Lung (tissue), 10 donors: Measurements from ENCODE around the gene SULT1A4. TPM values are rescaled to one million over a fixed set of nuclear protein-coding genes. Genes with fewer than 3 reads are reported as not detected.
"Not testable (repeated sequence)": the region's sequence is repeated elsewhere in the genome, so short reads cannot be mapped to it uniquely, and the experiment has no call there.

ENCODE experiments used
- ATAC-seq: fragments of 200-7000 bp; cut with Tn5 transposase; one replicate; pipeline ENCODE4 v1.9.1; 2020; ENCODE audit warnings: moderate number of reproducible peaks; ENCODE audit not compliant: insufficient read depth, low FRiP score
- DNase-seq, 3 donors: peaks; one replicate each; pipeline ENCODE4 v3.0.0-alpha.2; 2013 to 2017
- H3K27ac ChIP-seq, 2 donors: one replicate each; pipeline ENCODE4 v1.5.1; 2013; ENCODE audit warnings: mild to moderate bottlenecking in 2 of 2, moderate library complexity in 2 of 2, control low read depth in 1 of 2, inconsistent platforms in 1 of 2, low read depth in 1 of 2, low read length in 1 of 2
- H3K27me3 ChIP-seq, 3 donors: one replicate each; pipeline ENCODE4 v1.5.1; 2013; ENCODE audit warnings: low read length in 2 of 3; ENCODE audit not compliant: control insufficient read depth in 3 of 3, insufficient read depth in 3 of 3
- H3K36me3 ChIP-seq, 4 donors: one replicate each; pipeline ENCODE4 v1.5.1; 2013; ENCODE audit warnings: low read length in 4 of 4, mild to moderate bottlenecking in 1 of 4, moderate library complexity in 1 of 4; ENCODE audit not compliant: control insufficient read depth in 4 of 4, insufficient read depth in 4 of 4
- H3K4me1 ChIP-seq, 5 donors: one replicate each; pipeline ENCODE4 v1.5.1; 2013; ENCODE audit warnings: low read length in 5 of 5, mild to moderate bottlenecking in 2 of 5, moderate library complexity in 1 of 5; ENCODE audit not compliant: control insufficient read depth in 5 of 5, insufficient read depth in 5 of 5
- H3K4me3 ChIP-seq: one replicate; pipeline ENCODE4 v1.5.1; 2013; ENCODE audit warnings: mild to moderate bottlenecking, control low read depth, moderate library complexity
- H3K9ac ChIP-seq, 2 donors: one replicate each; pipeline ENCODE4 v1.5.1; 2013; ENCODE audit warnings: low read length in 2 of 2, control low read depth in 1 of 2; ENCODE audit not compliant: insufficient read depth in 1 of 2
- H3K9me3 ChIP-seq, 4 donors: one replicate each; pipeline ENCODE4 v1.5.1; 2013; ENCODE audit warnings: low read length in 3 of 4, mild to moderate bottlenecking in 1 of 4, moderate library complexity in 1 of 4; ENCODE audit not compliant: control insufficient read depth in 4 of 4, insufficient read depth in 3 of 4
- WGBS, 2 donors: extraction: QIAGEN DNeasy Blood & Tissue Kit; methylation state at CpG; one replicate each; pipeline ENCODE4 v1.1.7; 2013; 5-methylcytosine and 5-hydroxymethylcytosine counted together
- polyA plus RNA-seq, 2 donors: library from polyadenylated mRNA; stranded (reverse); fragments of 200-250 nt; gene quantifications; one replicate each; pipeline ENCODE4 v1.2.1, GENCODE V29; 2013
- total RNA-seq, 2 donors: library from RNA; depleted of rRNA in 1 of 2; stranded (reverse); fragments of >200 nt in 1 of 2; gene quantifications; one replicate each; pipeline ENCODE4 v1.2.1, GENCODE V29; 2014 to 2021
- donor health status: Bipolar disorder and iron deficiency.
- donor health status: healthy.
- donor health status: DM: yes; HTN: yes; CAD: no.

Gene SULT1A4
- total and polyA plus RNA-seq, 4 donors, result 9.5 to 34.3 (median 10.1) TPM

DNA sequence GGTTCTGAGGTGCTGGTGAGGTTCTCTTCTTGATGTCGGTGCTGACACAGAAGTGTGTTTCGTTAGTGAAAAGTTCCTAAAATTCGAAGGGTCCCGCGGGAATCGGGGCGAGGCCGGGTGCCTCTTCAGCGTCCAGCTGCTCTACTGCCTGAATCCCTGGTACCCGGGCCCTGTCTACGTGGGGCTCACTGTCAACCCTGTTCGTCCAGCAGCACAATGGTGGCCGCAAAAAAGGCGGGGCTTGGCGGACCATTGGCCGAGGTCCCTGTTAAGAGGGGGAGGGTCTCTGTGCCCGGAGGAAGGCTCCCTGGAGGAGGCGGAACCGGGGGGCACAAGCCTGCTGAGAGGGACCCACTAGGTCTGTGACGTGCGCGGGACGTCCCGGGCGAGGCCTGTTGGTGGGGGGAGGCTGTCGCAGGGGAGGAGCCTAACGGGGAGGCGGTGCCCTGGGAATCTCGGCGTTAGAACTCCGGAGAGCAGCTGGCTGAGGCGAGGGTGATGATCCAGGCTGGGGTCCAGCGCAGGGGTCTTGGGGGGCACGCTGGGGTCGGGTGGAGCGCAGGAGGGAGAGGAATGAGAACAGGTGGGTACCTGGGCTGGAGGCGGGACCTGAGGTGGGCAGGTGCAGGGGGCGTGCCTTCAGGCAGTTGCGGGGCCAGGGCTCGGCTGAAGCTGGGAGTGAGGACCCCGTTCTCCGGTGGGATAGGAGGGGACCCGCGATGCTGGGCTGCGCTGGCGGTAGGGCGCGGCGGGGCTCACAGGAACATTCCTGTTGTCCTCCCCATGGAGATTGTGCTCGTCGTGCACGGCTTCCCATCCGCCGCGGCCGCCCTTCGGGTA lies 6.5 kb downstream of the SULT1A4 start:
- WGBS, 2 donors, result no CpG with 5 or more reads among the region's 57 CpGs

DNA sequence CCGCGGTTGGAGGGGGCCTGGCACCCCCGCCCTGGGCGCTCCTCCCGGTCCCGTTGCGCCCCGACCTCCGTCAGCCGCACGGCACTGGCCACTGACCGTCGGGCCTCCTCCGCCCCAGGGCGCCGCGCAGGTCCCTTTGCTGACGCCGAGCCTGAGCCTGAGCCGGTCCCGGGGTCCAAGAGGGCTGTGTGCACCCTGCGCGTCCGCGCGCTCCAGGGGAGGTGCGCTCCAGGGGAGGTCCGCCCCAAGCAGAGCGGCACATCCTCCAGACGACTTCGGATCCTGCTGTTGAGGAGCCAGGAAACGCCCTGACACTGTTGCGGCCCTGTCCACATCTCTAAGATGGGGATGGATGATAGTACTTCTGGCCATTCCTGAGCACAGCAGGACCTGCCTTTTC lies 7.2 kb downstream of the SULT1A4 start:
- not testable (repeated sequence) for H3K9me3 ChIP-seq, H3K4me1 ChIP-seq, DNase-seq, H3K36me3 ChIP-seq, H3K9ac ChIP-seq, H3K4me3 ChIP-seq, H3K27ac ChIP-seq, H3K27me3 ChIP-seq
- peak; percentile 5 for ATAC-seq
- no CpG with 5 or more reads among the region's 33 CpGs for WGBS, 2 donors

More for the DNA sequence above, 6.5 kb downstream of the SULT1A4 start:
- H3K4me1 ChIP-seq, DNase-seq, H3K27me3 ChIP-seq, H3K4me3 ChIP-seq, H3K27ac ChIP-seq, H3K9me3 ChIP-seq, H3K9ac ChIP-seq, H3K36me3 ChIP-seq: not testable (repeated sequence)
- ATAC-seq, result peak; percentile 35

DNA sequence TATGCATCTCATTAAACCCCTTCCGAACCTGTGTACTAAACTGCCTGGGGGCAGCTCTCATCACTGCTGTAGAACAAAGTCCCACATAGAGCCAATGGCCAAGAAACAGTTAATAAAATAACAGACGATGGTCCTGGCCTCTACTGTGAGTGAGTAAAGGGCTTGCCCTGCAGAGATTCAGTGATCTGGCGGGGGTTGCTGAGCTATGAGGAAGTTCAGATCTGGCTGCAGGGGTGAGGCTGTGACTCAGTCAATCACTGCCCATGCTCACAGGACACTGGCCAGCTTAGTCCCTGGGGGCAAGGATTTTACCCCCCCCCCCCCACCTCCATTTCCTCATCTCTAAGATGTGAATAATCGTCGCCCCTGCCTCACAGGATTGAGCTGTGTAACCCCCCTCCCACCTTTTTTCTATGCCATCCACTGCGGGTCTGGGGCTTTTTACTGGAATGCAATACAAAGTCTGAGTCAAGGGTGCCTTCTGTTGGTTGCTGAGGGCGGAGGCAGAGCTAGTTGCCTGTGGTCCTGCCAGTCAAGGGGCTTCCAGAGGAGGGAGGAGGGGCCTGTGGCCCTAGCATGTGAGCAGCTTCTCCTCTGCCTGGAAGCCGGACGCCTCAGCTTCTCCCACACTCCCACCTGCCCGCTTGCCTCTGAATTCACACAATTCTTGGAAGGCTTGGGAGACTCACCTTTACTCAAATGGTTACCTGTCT lies 8.1 kb downstream of the SULT1A4 start:
- not testable (repeated sequence) for H3K36me3 ChIP-seq, H3K27ac ChIP-seq, DNase-seq, H3K27me3 ChIP-seq, H3K9ac ChIP-seq, H3K9me3 ChIP-seq, H3K4me3 ChIP-seq, H3K4me1 ChIP-seq
- peak; percentile 32 for ATAC-seq
- 8% methylated on average over 2 of the region's 10 CpGs; no CpG with 5 or more reads in 1 of the 2 donors for WGBS, 2 donors

GRCh38 chr16:29469660-29470059 lies 9.9 kb downstream of the SULT1A4 start:
- not testable (repeated sequence) for H3K4me1 ChIP-seq, H3K27me3 ChIP-seq, H3K9ac ChIP-seq, H3K36me3 ChIP-seq, DNase-seq, H3K9me3 ChIP-seq, H3K4me3 ChIP-seq
- peak; percentile 88 for ATAC-seq
- H3K27ac ChIP-seq, result peak overlapping the region in 1 of 2 donors; percentile 70
- WGBS, 2 donors, result 11 to 28% methylated on average over 5 of the region's 6 CpGs

DNA sequence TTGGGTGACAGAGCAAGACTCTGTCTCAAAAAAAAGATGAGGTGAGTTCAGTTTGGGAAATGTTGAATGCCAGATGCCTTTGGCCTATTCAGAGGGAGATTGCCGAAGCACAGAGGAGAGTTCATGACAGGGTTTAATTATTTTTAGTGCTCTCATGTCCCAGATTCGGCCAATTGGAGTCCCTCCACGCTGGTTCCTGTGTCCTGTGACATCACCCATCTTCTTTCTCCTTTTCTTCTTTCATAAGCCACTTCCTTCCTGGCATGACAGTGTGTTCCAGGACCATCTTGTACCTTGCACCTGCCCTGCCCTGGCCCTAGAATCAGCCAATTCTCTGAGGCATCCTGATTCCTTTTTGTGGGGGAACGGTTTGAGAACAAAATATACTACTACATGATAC lies 12.4 kb downstream of the SULT1A4 start:
- ATAC-seq, H3K9ac ChIP-seq: not testable (repeated sequence)

DNA sequence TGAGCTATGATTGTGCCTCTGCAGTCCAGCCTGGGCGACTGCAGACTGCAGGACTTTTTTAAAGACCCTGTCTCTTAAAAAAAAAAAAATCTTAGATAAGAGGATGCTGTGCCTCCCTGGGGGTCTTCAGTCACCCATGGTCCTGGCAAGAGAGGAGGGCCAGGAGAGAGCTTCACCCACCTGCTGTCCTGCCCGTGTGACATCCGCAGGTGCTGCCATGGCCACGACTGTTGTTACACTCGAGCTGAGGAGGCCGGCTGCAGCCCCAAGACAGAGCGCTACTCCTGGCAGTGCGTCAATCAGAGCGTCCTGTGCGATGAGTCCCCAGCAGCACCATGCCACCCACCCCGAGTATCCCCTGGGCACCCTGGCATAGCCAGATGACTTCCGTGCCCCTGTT lies 22.6 kb downstream of the SULT1A4 start:
- not testable (repeated sequence) for H3K27ac ChIP-seq, H3K27me3 ChIP-seq, H3K9me3 ChIP-seq, H3K4me1 ChIP-seq, H3K4me3 ChIP-seq, H3K9ac ChIP-seq, ATAC-seq, H3K36me3 ChIP-seq, DNase-seq
- WGBS, 2 donors, result 78 to 86% methylated on average over 5 to 6 of the region's 12 CpGs

More for the DNA sequence above, 12.4 kb downstream of the SULT1A4 start:
- not testable (repeated sequence) for H3K27ac ChIP-seq, H3K9me3 ChIP-seq, DNase-seq, H3K36me3 ChIP-seq, H3K4me1 ChIP-seq, H3K27me3 ChIP-seq, H3K4me3 ChIP-seq
- WGBS, 2 donors, result no CpG with 5 or more reads among the region's 4 CpGs

DNA sequence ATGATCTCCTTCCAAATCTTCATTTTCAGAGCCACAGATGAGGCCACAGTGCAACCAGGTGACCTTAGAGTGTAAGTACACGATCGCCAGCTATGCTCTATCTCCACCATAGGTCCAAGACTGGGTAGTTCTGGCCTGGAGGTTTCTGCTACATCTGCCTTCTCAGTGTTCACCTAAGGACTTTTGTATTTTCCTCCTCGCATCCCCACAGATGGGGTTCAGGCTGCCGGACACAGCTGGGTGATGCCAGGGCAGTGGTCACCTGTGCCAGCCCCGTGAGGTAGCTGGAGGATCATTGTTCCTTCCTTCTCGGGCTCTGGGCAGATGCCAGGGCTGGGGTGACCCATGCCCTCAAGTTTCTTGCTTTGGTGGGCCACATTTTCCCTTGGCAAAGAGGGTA lies 46.6 kb downstream of the SULT1A4 start, which contains the start of gene NPIPB12:
TSS of gene NPIPB12 (minus strand) at position 101 of the 400 bp plus-strand sequence.
- WGBS, 2 donors, result 87 to 89% methylated on average over 2 of the region's 6 CpGs
- H3K36me3 ChIP-seq, H3K9me3 ChIP-seq, H3K4me1 ChIP-seq, H3K27me3 ChIP-seq, H3K4me3 ChIP-seq, H3K27ac ChIP-seq, H3K9ac ChIP-seq, DNase-seq, ATAC-seq: not testable (repeated sequence)
